Uterus (tissue), 4 donors: ENCODE results near the gene SDC1. TPM values are rescaled to one million over a fixed set of nuclear protein-coding genes. Genes with fewer than 3 reads are reported as not detected.

ENCODE experiments used
- DNase-seq, 2 donors: peaks; one replicate each; pipeline ENCODE4 v3.0.0-alpha.2; 2019 to 2020
- H3K27ac ChIP-seq, 2 donors: fragments of 200-600 bp; sonication (generic); 1 replicate in 1 of 2; 2 replicates in 1 of 2; pipeline ENCODE4 v1.5.1; 2016 to 2018
- H3K27me3 ChIP-seq, 2 donors: fragments of 200-600 bp; sonication (generic); one replicate each; pipeline ENCODE4 v1.5.1; 2018 to 2019; ENCODE audit warnings: control low read depth in 1 of 2
- H3K36me3 ChIP-seq, 2 donors: fragments of 200-600 bp; sonication (generic); one replicate each; pipeline ENCODE4 v1.5.1; 2019; ENCODE audit warnings: control low read depth in 1 of 2
- H3K4me1 ChIP-seq, 2 donors: fragments of 200-600 bp; sonication (generic); one replicate each; pipeline ENCODE4 v1.5.1; 2018 to 2019; ENCODE audit warnings: control low read depth in 1 of 2
- H3K4me3 ChIP-seq, 2 donors: fragments of 200-600 bp; sonication (generic); 1 replicate in 1 of 2; 2 replicates in 1 of 2; pipeline ENCODE4 v1.5.1; 2018 to 2019; ENCODE audit warnings: mild to moderate bottlenecking in 1 of 2
- H3K9me3 ChIP-seq, 2 donors: fragments of 200-600 bp; sonication (generic); one replicate each; pipeline ENCODE4 v1.5.1; 2019; ENCODE audit warnings: control low read depth in 1 of 2
- POLR2A ChIP-seq, 2 donors: fragments of 450-650 bp; IDR thresholded peaks; one replicate each; pipeline ENCODE4 v1.6.1; 2016; ENCODE audit warnings: antibody characterized with exemption in 2 of 2, mild to moderate bottlenecking in 1 of 2, moderate library complexity in 1 of 2
- intact Hi-C: fragments of 100-400 bp; cut with DNase I; formaldehyde crosslinking; loops from one replicate; pipeline ENCODE4 v1.15.1; 2023; ENCODE audit warnings: low total_unique reads
- total RNA-seq, 4 donors: library from RNA; depleted of rRNA in 3 of 4; stranded (reverse); fragments of >200 nt in 3 of 4; gene quantifications; one replicate each; pipeline versions ENCODE4 v1.1.0 to v1.2.4, GENCODE V29; 2014 to 2023
- TF ChIP-seq, protein P1 (sequence below), 4 experiments: fragments of 200-600 bp in 2 of 4; fragments of 450-650 bp in 2 of 4; sonication (generic) in 2 of 4; IDR thresholded peaks; one replicate each; pipeline ENCODE4 v1.5.1; 2016 to 2019; ENCODE audit warnings: antibody characterized with exemption in 4 of 4, mild to moderate bottlenecking in 2 of 4, moderate library complexity in 1 of 4
- donor health status: DM: yes; HTN: yes; CAD: no.

Gene SDC1
- total RNA-seq, 4 donors from 2014 or later: 0.29 to 30.1 (median 3.0) TPM; not detected in 1

GRCh38 chr2:20211860-20212458 is 13.0 kb downstream of the SDC1 start:
- no peaks in the 10 kb centered on the region for H3K36me3 ChIP-seq
- no peak for DNase-seq
- TF ChIP-seq POLR2A (IDR thresholded peaks at IDR 0.05): no peak
- TF ChIP-seq, protein P1, sequence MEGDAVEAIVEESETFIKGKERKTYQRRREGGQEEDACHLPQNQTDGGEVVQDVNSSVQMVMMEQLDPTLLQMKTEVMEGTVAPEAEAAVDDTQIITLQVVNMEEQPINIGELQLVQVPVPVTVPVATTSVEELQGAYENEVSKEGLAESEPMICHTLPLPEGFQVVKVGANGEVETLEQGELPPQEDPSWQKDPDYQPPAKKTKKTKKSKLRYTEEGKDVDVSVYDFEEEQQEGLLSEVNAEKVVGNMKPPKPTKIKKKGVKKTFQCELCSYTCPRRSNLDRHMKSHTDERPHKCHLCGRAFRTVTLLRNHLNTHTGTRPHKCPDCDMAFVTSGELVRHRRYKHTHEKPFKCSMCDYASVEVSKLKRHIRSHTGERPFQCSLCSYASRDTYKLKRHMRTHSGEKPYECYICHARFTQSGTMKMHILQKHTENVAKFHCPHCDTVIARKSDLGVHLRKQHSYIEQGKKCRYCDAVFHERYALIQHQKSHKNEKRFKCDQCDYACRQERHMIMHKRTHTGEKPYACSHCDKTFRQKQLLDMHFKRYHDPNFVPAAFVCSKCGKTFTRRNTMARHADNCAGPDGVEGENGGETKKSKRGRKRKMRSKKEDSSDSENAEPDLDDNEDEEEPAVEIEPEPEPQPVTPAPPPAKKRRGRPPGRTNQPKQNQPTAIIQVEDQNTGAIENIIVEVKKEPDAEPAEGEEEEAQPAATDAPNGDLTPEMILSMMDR (IDR thresholded peaks at IDR 0.05): no peak
- H3K27ac ChIP-seq: no peak overlapping the region
- no peaks in the 10 kb centered on the region for H3K27me3 ChIP-seq
- intact Hi-C loops: no loop called here
- H3K9me3 ChIP-seq: no peaks in the 10 kb centered on the region
- no peaks in the 10 kb centered on the region for H3K4me1 ChIP-seq
- H3K4me3 ChIP-seq: no peak overlapping the region

GRCh38 chr2:20211420-20211819 is 13.5 kb downstream of the SDC1 start:
- no peaks in the 10 kb centered on the region for H3K27me3 ChIP-seq
- no peaks in the 10 kb centered on the region for H3K9me3 ChIP-seq
- no peak for DNase-seq
- intact Hi-C loops: no loop called here
- no peak for TF ChIP-seq POLR2A (IDR thresholded peaks at IDR 0.05)
- TF ChIP-seq, protein P1 (IDR thresholded peaks at IDR 0.05): no peak
- H3K27ac ChIP-seq: no peak overlapping the region
- H3K4me3 ChIP-seq: no peak overlapping the region
- no peaks in the 10 kb centered on the region for H3K4me1 ChIP-seq
- H3K36me3 ChIP-seq: no peaks in the 10 kb centered on the region

DNA sequence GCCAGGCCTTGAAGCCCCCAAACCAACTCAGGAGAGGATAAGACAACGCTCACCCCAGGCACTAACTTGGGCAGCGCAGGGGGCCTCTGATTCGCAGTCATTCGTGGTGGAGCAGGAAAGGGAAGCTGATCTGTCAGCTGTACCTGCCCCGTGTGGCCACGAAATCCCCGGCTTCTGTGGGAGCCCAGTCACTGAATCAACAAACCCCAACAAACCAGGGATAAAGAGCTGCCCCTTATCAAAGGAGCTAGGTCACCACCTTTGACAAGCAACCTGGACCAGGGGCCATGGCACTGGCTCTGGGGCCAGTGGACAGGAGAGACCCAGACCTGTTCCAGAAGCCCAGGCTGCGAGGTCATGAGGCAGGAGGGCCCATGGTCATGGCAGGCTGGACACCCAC is 14.5 kb downstream of the SDC1 start:
- Histone ChIP-seq H3K4me1 (no peaks in the 10 kb centered on the region), H3K9me3 (no peaks in the 10 kb centered on the region), H3K4me3 (no peak overlapping the region), H3K27me3 (no peaks in the 10 kb centered on the region), H3K27ac (no peak overlapping the region), H3K36me3 (no peaks in the 10 kb centered on the region)
- DNase-seq: no peak
- intact Hi-C loops: no loop called here
- TF ChIP-seq, protein P1 (IDR thresholded peaks at IDR 0.05): no peak
- TF ChIP-seq POLR2A (IDR thresholded peaks at IDR 0.05): no peak

GRCh38 chr2:20209373-20210109 is 15.4 kb downstream of the SDC1 start:
- no peaks in the 10 kb centered on the region for H3K9me3 ChIP-seq
- intact Hi-C loops: no loop called here
- TF ChIP-seq, protein P1 (IDR thresholded peaks at IDR 0.05): no peak
- TF ChIP-seq POLR2A (IDR thresholded peaks at IDR 0.05): no peak
- H3K27ac ChIP-seq: no peak overlapping the region
- H3K4me1 ChIP-seq: no peaks in the 10 kb centered on the region
- no peak overlapping the region for H3K4me3 ChIP-seq
- H3K36me3 ChIP-seq: no peaks in the 10 kb centered on the region
- no peak for DNase-seq
- no peaks in the 10 kb centered on the region for H3K27me3 ChIP-seq

GRCh38 chr2:20208476-20208859 is 16.5 kb downstream of the SDC1 start:
- H3K27ac ChIP-seq: no peak overlapping the region
- no peaks in the 10 kb centered on the region for H3K27me3 ChIP-seq
- no peak for DNase-seq
- H3K9me3 ChIP-seq: no peaks in the 10 kb centered on the region
- TF ChIP-seq, protein P1 (IDR thresholded peaks at IDR 0.05): no peak
- no peak for TF ChIP-seq POLR2A (IDR thresholded peaks at IDR 0.05)
- no peaks in the 10 kb centered on the region for H3K36me3 ChIP-seq
- H3K4me1 ChIP-seq: no peaks in the 10 kb centered on the region
- H3K4me3 ChIP-seq: no peak overlapping the region
- intact Hi-C loops: no loop called here
